ENCODE results near the gene BDH2.

Gene BDH2

DNA sequence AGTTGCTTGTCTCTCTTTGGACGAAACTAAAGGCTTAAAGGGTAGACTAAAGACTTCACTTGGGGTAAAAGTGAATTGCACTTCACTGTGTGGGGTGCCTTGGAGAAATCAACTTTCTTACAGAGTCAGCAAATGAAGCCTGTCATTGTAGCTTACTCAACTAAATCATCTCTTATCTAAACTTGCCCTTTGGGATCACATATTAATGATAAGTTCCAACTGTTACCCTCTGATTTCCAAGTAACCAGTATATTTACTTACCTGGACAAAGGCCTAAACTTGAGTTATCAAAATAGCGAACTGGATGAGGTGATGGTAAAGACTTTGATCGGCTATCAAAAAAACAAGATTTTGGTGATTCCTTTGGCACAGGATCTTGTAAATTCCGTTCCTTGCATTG is 8.9 kb upstream of the BDH2 start:
- no peaks in the 10 kb centered on the region for H4K20me1 ChIP-seq (ENCODE audit: insufficient read depth, low read length)
- no peaks in the 10 kb centered on the region for H3K9me3 ChIP-seq (ENCODE audit: low read length)
- H2AFZ ChIP-seq (ENCODE audit: low read length): no peak overlapping the region
- no peak overlapping the region for H3K9ac ChIP-seq (ENCODE audit: low read length)
- no peak overlapping the region for H3K4me3 ChIP-seq (ENCODE audit: low read depth, low read length, poor library complexity, severe bottlenecking)
- H3K4me2 ChIP-seq (ENCODE audit: low read length): no peak overlapping the region
- no peak overlapping the region for H3K27ac ChIP-seq (ENCODE audit: low read depth, low read length, poor library complexity, severe bottlenecking)
- no peaks in the 10 kb centered on the region for H3F3A ChIP-seq (ENCODE audit: insufficient read depth, low read length)
- peaks cover 56% of the 10 kb centered on the region for H3K36me3 ChIP-seq (ENCODE audit: insufficient read depth, low read length)
- H3K27me3 ChIP-seq (ENCODE audit: insufficient read depth, low read length): no peaks in the 10 kb centered on the region
- TF ChIP-seq, protein P1, sequence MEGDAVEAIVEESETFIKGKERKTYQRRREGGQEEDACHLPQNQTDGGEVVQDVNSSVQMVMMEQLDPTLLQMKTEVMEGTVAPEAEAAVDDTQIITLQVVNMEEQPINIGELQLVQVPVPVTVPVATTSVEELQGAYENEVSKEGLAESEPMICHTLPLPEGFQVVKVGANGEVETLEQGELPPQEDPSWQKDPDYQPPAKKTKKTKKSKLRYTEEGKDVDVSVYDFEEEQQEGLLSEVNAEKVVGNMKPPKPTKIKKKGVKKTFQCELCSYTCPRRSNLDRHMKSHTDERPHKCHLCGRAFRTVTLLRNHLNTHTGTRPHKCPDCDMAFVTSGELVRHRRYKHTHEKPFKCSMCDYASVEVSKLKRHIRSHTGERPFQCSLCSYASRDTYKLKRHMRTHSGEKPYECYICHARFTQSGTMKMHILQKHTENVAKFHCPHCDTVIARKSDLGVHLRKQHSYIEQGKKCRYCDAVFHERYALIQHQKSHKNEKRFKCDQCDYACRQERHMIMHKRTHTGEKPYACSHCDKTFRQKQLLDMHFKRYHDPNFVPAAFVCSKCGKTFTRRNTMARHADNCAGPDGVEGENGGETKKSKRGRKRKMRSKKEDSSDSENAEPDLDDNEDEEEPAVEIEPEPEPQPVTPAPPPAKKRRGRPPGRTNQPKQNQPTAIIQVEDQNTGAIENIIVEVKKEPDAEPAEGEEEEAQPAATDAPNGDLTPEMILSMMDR (IDR thresholded peaks at IDR 0.05; ENCODE audit: low read length): no peak
- no peak for TF ChIP-seq EZH2 (IDR thresholded peaks at IDR 0.05; ENCODE audit: borderline replicate concordance, low read length)
- no peaks in the 10 kb centered on the region for H3K9me2 ChIP-seq (ENCODE audit: low read depth, low read length)
- H3K4me1 ChIP-seq (ENCODE audit: insufficient read depth, low read length, severe bottlenecking): no peaks in the 10 kb centered on the region
- no peaks in the 10 kb centered on the region for H3K79me2 ChIP-seq (ENCODE audit: insufficient read depth, low read length)

GRCh38 chr4:103105558-103106356 is 6.1 kb upstream of the BDH2 start:
- Histone ChIP-seq H3K4me2 (ENCODE audit: low read length) (no peak overlapping the region), H3K27ac (ENCODE audit: low read depth, low read length, poor library complexity, severe bottlenecking) (no peak overlapping the region), H3K27me3 (ENCODE audit: insufficient read depth, low read length) (no peaks in the 10 kb centered on the region), H3F3A (ENCODE audit: insufficient read depth, low read length) (no peaks in the 10 kb centered on the region), H3K36me3 (ENCODE audit: insufficient read depth, low read length) (peaks cover 45% of the 10 kb centered on the region), H2AFZ (ENCODE audit: low read length) (no peak overlapping the region), H3K79me2 (ENCODE audit: insufficient read depth, low read length) (no peaks in the 10 kb centered on the region), H3K4me1 (ENCODE audit: insufficient read depth, low read length, severe bottlenecking) (no peaks in the 10 kb centered on the region), H3K9ac (ENCODE audit: low read length) (no peak overlapping the region), H4K20me1 (ENCODE audit: insufficient read depth, low read length) (no peaks in the 10 kb centered on the region), H3K4me3 (ENCODE audit: low read depth, low read length, poor library complexity, severe bottlenecking) (no peak overlapping the region), H3K9me3 (ENCODE audit: low read length) (no peaks in the 10 kb centered on the region), H3K9me2 (ENCODE audit: low read depth, low read length) (no peaks in the 10 kb centered on the region)
- TF ChIP-seq, protein P1 (IDR thresholded peaks at IDR 0.05; ENCODE audit: low read length): no peak
- TF ChIP-seq EZH2 (IDR thresholded peaks at IDR 0.05; ENCODE audit: borderline replicate concordance, low read length): no peak

GRCh38 chr4:103104886-103105285 is 5.3 kb upstream of the BDH2 start:
- H3K27me3 ChIP-seq (ENCODE audit: insufficient read depth, low read length): no peaks in the 10 kb centered on the region
- H3K4me1 ChIP-seq (ENCODE audit: insufficient read depth, low read length, severe bottlenecking): no peaks in the 10 kb centered on the region
- TF ChIP-seq EZH2 (IDR thresholded peaks at IDR 0.05; ENCODE audit: borderline replicate concordance, low read length): no peak
- TF ChIP-seq, protein P1 (IDR thresholded peaks at IDR 0.05; ENCODE audit: low read length): no peak
- H3K4me3 ChIP-seq (ENCODE audit: low read depth, low read length, poor library complexity, severe bottlenecking): no peak overlapping the region
- no peak overlapping the region for H2AFZ ChIP-seq (ENCODE audit: low read length)
- H3K36me3 ChIP-seq (ENCODE audit: insufficient read depth, low read length): peaks cover 36% of the 10 kb centered on the region
- no peak overlapping the region for H3K9ac ChIP-seq (ENCODE audit: low read length)
- H3K4me2 ChIP-seq (ENCODE audit: low read length): no peak overlapping the region
- no peaks in the 10 kb centered on the region for H3F3A ChIP-seq (ENCODE audit: insufficient read depth, low read length)
- no peaks in the 10 kb centered on the region for H3K79me2 ChIP-seq (ENCODE audit: insufficient read depth, low read length)
- H3K9me2 ChIP-seq (ENCODE audit: low read depth, low read length): no peaks in the 10 kb centered on the region
- no peak overlapping the region for H3K27ac ChIP-seq (ENCODE audit: low read depth, low read length, poor library complexity, severe bottlenecking)
- no peaks in the 10 kb centered on the region for H4K20me1 ChIP-seq (ENCODE audit: insufficient read depth, low read length)
- no peaks in the 10 kb centered on the region for H3K9me3 ChIP-seq (ENCODE audit: low read length)
